ENCODE data around the gene MAPK10.

The MAPK10 gene

GRCh38 chr4:86235549-86235948 lies 124.3 kb downstream of the MAPK10 start:
- H3K4me2 ChIP-seq (ENCODE audit: low read length): no peak overlapping the region
- TF ChIP-seq EZH2phosphoT487 (IDR thresholded peaks at IDR 0.05; ENCODE audit: borderline replicate concordance, low read length) (no peak), CTCF (IDR thresholded peaks at IDR 0.05; ENCODE audit: low read depth, low read length, poor library complexity, severe bottlenecking) (no peak)
- H3F3A ChIP-seq (ENCODE audit: control insufficient read depth, insufficient read depth): no peaks in the 10 kb centered on the region
- no peak overlapping the region for H3K27ac ChIP-seq (ENCODE audit: low read depth, low read length)
- no peaks in the 10 kb centered on the region for H3K9me3 ChIP-seq (ENCODE audit: control insufficient read depth, insufficient read depth, low read length)
- no peaks in the 10 kb centered on the region for H3K9me2 ChIP-seq (replicated peaks; ENCODE audit: control insufficient read depth, low read length)
- H3K4me1 ChIP-seq (ENCODE audit: control insufficient read depth, low read length): no peaks in the 10 kb centered on the region
- peaks cover 19% of the 10 kb centered on the region for H3K79me2 ChIP-seq (ENCODE audit: control insufficient read depth, low read length)
- no peaks in the 10 kb centered on the region for H3K27me3 ChIP-seq (ENCODE audit: control insufficient read depth, low read length)
- no peaks in the 10 kb centered on the region for H4K20me1 ChIP-seq (ENCODE audit: control insufficient read depth, insufficient read depth, low read depth, low read length)
- no peak overlapping the region for H3K4me3 ChIP-seq (ENCODE audit: low read length)
- H3K36me3 ChIP-seq (ENCODE audit: control insufficient read depth, low read length): peaks cover 10% of the 10 kb centered on the region

GRCh38 chr4:86233681-86234080 lies 126.2 kb downstream of the MAPK10 start:
- no peak for TF ChIP-seq CTCF (IDR thresholded peaks at IDR 0.05; ENCODE audit: low read depth, low read length, poor library complexity, severe bottlenecking)
- no peak for TF ChIP-seq EZH2phosphoT487 (IDR thresholded peaks at IDR 0.05; ENCODE audit: borderline replicate concordance, low read length)
- Histone ChIP-seq H3K79me2 (ENCODE audit: control insufficient read depth, low read length) (peaks cover 21% of the 10 kb centered on the region), H3K4me1 (ENCODE audit: control insufficient read depth, low read length) (peaks cover 3% of the 10 kb centered on the region), H3F3A (ENCODE audit: control insufficient read depth, insufficient read depth) (no peaks in the 10 kb centered on the region), H3K9me2 (replicated peaks; ENCODE audit: control insufficient read depth, low read length) (no peaks in the 10 kb centered on the region), H3K27ac (ENCODE audit: low read depth, low read length) (no peak overlapping the region), H4K20me1 (ENCODE audit: control insufficient read depth, insufficient read depth, low read depth, low read length) (no peaks in the 10 kb centered on the region), H3K4me2 (ENCODE audit: low read length) (no peak overlapping the region), H3K9me3 (ENCODE audit: control insufficient read depth, insufficient read depth, low read length) (no peaks in the 10 kb centered on the region), H3K27me3 (ENCODE audit: control insufficient read depth, low read length) (no peaks in the 10 kb centered on the region), H3K36me3 (ENCODE audit: control insufficient read depth, low read length) (peaks cover 10% of the 10 kb centered on the region), H3K4me3 (ENCODE audit: low read length) (no peak overlapping the region)

- no peaks in the 10 kb centered on the region for H3K9me3 ChIP-seq (ENCODE audit: control insufficient read depth, insufficient read depth, low read length)
- no peaks in the 10 kb centered on the region for H3K9me2 ChIP-seq (replicated peaks; ENCODE audit: control insufficient read depth, low read length)
- no peak for TF ChIP-seq CTCF (IDR thresholded peaks at IDR 0.05; ENCODE audit: low read depth, low read length, poor library complexity, severe bottlenecking)
- no peak for TF ChIP-seq EZH2phosphoT487 (IDR thresholded peaks at IDR 0.05; ENCODE audit: borderline replicate concordance, low read length)
- no peak overlapping the region for H3K4me3 ChIP-seq (ENCODE audit: low read length)
- H3K36me3 ChIP-seq (ENCODE audit: control insufficient read depth, low read length): peaks cover 10% of the 10 kb centered on the region
- no peak overlapping the region for H3K27ac ChIP-seq (ENCODE audit: low read depth, low read length)
- H3K4me1 ChIP-seq (ENCODE audit: control insufficient read depth, low read length): peaks cover 9% of the 10 kb centered on the region
- no peaks in the 10 kb centered on the region for H4K20me1 ChIP-seq (ENCODE audit: control insufficient read depth, insufficient read depth, low read depth, low read length)
- H3K4me2 ChIP-seq (ENCODE audit: low read length): no peak overlapping the region
- no peaks in the 10 kb centered on the region for H3F3A ChIP-seq (ENCODE audit: control insufficient read depth, insufficient read depth)
- peaks cover 22% of the 10 kb centered on the region for H3K79me2 ChIP-seq (ENCODE audit: control insufficient read depth, low read length)
- H3K27me3 ChIP-seq (ENCODE audit: control insufficient read depth, low read length): no peaks in the 10 kb centered on the region
Measured at GRCh38 chr4:86233090-86233489, 126.8 kb downstream of the MAPK10 start.

- peaks cover 10% of the 10 kb centered on the region for H3K4me1 ChIP-seq (ENCODE audit: control insufficient read depth, low read length)
- H3K4me3 ChIP-seq (ENCODE audit: low read length): no peak overlapping the region
- no peaks in the 10 kb centered on the region for H3K27me3 ChIP-seq (ENCODE audit: control insufficient read depth, low read length)
- no peaks in the 10 kb centered on the region for H3K9me3 ChIP-seq (ENCODE audit: control insufficient read depth, insufficient read depth, low read length)
- no peak overlapping the region for H3K27ac ChIP-seq (ENCODE audit: low read depth, low read length)
- H3K9me2 ChIP-seq (replicated peaks; ENCODE audit: control insufficient read depth, low read length): no peaks in the 10 kb centered on the region
- no peak overlapping the region for H3K4me2 ChIP-seq (ENCODE audit: low read length)
- no peaks in the 10 kb centered on the region for H4K20me1 ChIP-seq (ENCODE audit: control insufficient read depth, insufficient read depth, low read depth, low read length)
- no peaks in the 10 kb centered on the region for H3F3A ChIP-seq (ENCODE audit: control insufficient read depth, insufficient read depth)
- H3K79me2 ChIP-seq (ENCODE audit: control insufficient read depth, low read length): peaks cover 50% of the 10 kb centered on the region
- peak; percentile 83 for TF ChIP-seq CTCF (IDR thresholded peaks at IDR 0.05; ENCODE audit: low read depth, low read length, poor library complexity, severe bottlenecking)
- TF ChIP-seq EZH2phosphoT487 (IDR thresholded peaks at IDR 0.05; ENCODE audit: borderline replicate concordance, low read length): no peak
- peaks cover 21% of the 10 kb centered on the region for H3K36me3 ChIP-seq (ENCODE audit: control insufficient read depth, low read length)
Measured at GRCh38 chr4:86223472-86223871, 136.4 kb downstream of the MAPK10 start.
